Neural progenitor cell (in vitro differentiated cells): ENCODE measurements around the gene MIER2. TPM values are rescaled to one million over a fixed set of nuclear protein-coding genes. Genes with fewer than 3 reads are reported as not detected.

Experiments
- DNase-seq: peaks from one replicate; pipeline ENCODE4 v3.0.0-alpha.2; 2016; ENCODE audit warnings: low spot score
- H2AFZ ChIP-seq: fragments of 200-600 bp; sonication (generic); replicated peaks from 2 replicates; pipeline ENCODE4 v1.6.1; 2016; ENCODE audit warnings: antibody characterized with exemption
- H3F3A ChIP-seq: fragments of 200-600 bp; sonication (generic); 2 replicates; pipeline ENCODE4 v1.6.1; 2016; ENCODE audit warnings: antibody characterized with exemption, low read depth
- H3K27ac ChIP-seq: fragments of 200-600 bp; sonication (generic); 2 replicates; pipeline ENCODE4 v1.5.1; 2016; ENCODE audit warnings: mild to moderate bottlenecking
- H3K27me3 ChIP-seq: fragments of 200-600 bp; sonication (generic); 2 replicates; pipeline ENCODE4 v1.6.1; 2016; ENCODE audit warnings: mild to moderate bottlenecking, moderate library complexity
- H3K36me3 ChIP-seq: fragments of 200-600 bp; sonication (generic); 2 replicates; pipeline ENCODE4 v1.5.1; 2016
- H3K4me1 ChIP-seq: fragments of 200-600 bp; sonication (generic); 2 replicates; pipeline ENCODE4 v1.6.1; 2016; ENCODE audit warnings: mixed run types
- H3K4me2 ChIP-seq: fragments of 200-600 bp; sonication (generic); 2 replicates; pipeline ENCODE4 v1.6.1; 2016
- H3K4me3 ChIP-seq: fragments of 200-600 bp; sonication (generic); 2 replicates; pipeline ENCODE4 v1.5.1; 2016
- H3K79me2 ChIP-seq: fragments of 200-600 bp; sonication (generic); 2 replicates; pipeline ENCODE4 v1.6.1; 2016; ENCODE audit warnings: low read depth
- H3K9ac ChIP-seq: fragments of 200-600 bp; sonication (generic); 2 replicates; pipeline ENCODE4 v1.6.1; 2016
- H3K9me3 ChIP-seq: fragments of 200-600 bp; sonication (generic); 2 replicates; pipeline ENCODE4 v1.5.1; 2016; ENCODE audit warnings: low read depth
- H4K20me1 ChIP-seq: fragments of 200-600 bp; sonication (generic); 2 replicates; pipeline ENCODE4 v1.6.1; 2016; ENCODE audit warnings: low read depth
- H3K27ac Mint-ChIP-seq: 3 replicates; pipeline ENCODE4 v1.8.0; 2021; ENCODE audit warnings: mixed read lengths
- H3K27me3 Mint-ChIP-seq: 2 replicates; pipeline ENCODE4 v1.8.0; 2022; ENCODE audit warnings: low read depth, mild to moderate bottlenecking, inconsistent platforms, moderate library complexity, mixed read lengths; ENCODE audit not compliant: insufficient read depth
- H3K36me3 Mint-ChIP-seq: 3 replicates; pipeline ENCODE4 v1.8.0; 2021; ENCODE audit warnings: mixed read lengths
- H3K4me1 Mint-ChIP-seq: 3 replicates; pipeline ENCODE4 v1.8.0; 2021; ENCODE audit warnings: mixed read lengths
- H3K4me3 Mint-ChIP-seq: 3 replicates; pipeline ENCODE4 v1.8.0; 2021; ENCODE audit warnings: mild to moderate bottlenecking, moderate library complexity, mixed read lengths
- H3K9me3 Mint-ChIP-seq: 3 replicates; pipeline ENCODE4 v1.8.0; 2020; ENCODE audit warnings: mixed read lengths
- CTCF ChIP-seq: fragments of 200-600 bp; sonication (generic); IDR thresholded peaks from 2 replicates; pipeline ENCODE4 v1.5.1; 2017; ENCODE audit warnings: antibody characterized with exemption, mild to moderate bottlenecking
- EZH2 ChIP-seq: fragments of 200-600 bp; sonication (generic); IDR thresholded peaks from 2 replicates; pipeline ENCODE4 v1.6.1; 2017; ENCODE audit warnings: antibody characterized with exemption, mild to moderate bottlenecking, moderate library complexity
- EZH2phosphoT487 ChIP-seq: fragments of 200-600 bp; sonication (generic); IDR thresholded peaks from 2 replicates; pipeline ENCODE4 v1.6.1; 2017; ENCODE audit warnings: antibody characterized with exemption
- total RNA-seq: library from RNA; depleted of rRNA; stranded (reverse); fragments of >200 nt; gene quantifications from 2 replicates; pipeline ENCODE4 v1.2.3, GENCODE V29; 2015; ENCODE audit warnings: low replicate concordance

MIER2 gene
- total RNA-seq, 1 donor from 2014 or later: 12.9 TPM

GRCh38 chr19:322616-323015 lies 22.0 kb downstream of the MIER2 start:
- H3K4me1 Mint-ChIP-seq: no peaks in the 10 kb centered on the region
- no peak overlapping the region for H3K4me3 Mint-ChIP-seq
- no peaks in the 10 kb centered on the region for H3F3A ChIP-seq
- no peak overlapping the region for H3K9ac ChIP-seq
- no peak overlapping the region for H3K27ac ChIP-seq
- H2AFZ ChIP-seq: no peak overlapping the region
- DNase-seq: no peak
- no peaks in the 10 kb centered on the region for H3K36me3 ChIP-seq
- H3K9me3 Mint-ChIP-seq: peaks cover 26% of the 10 kb centered on the region
- H3K79me2 ChIP-seq: peaks cover 59% of the 10 kb centered on the region
- H3K27me3 ChIP-seq: no peaks in the 10 kb centered on the region
- H3K9me3 ChIP-seq: no peaks in the 10 kb centered on the region
- peaks cover 5% of the 10 kb centered on the region for H3K27me3 Mint-ChIP-seq
- H3K36me3 Mint-ChIP-seq: peaks cover 36% of the 10 kb centered on the region
- no peaks in the 10 kb centered on the region for H3K4me1 ChIP-seq
- TF ChIP-seq EZH2 (no peak), CTCF (no peak), EZH2phosphoT487 (no peak)
- no peak overlapping the region for H3K4me2 ChIP-seq
- H4K20me1 ChIP-seq: no peaks in the 10 kb centered on the region
- no peak overlapping the region for H3K4me3 ChIP-seq
- H3K27ac Mint-ChIP-seq: no peak overlapping the region

DNA sequence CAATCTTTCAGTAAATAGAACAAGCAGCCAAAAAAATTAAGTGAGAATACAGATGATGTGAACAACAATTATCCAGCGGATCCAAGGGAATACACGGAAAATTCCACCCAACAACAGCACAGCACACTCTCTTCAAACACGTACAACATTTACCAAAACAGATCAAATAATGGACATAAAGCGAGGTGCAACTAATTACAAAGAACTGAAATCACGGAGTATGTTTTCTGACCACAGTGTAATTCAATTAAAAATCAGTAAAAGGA lies 26.2 kb downstream of the MIER2 start:
- H3K4me3 Mint-ChIP-seq: no peak overlapping the region
- no peak overlapping the region for H2AFZ ChIP-seq
- H4K20me1 ChIP-seq: peaks cover 7% of the 10 kb centered on the region
- no peaks in the 10 kb centered on the region for H3F3A ChIP-seq
- peaks cover 27% of the 10 kb centered on the region for H3K9me3 Mint-ChIP-seq
- no peak for TF ChIP-seq EZH2
- no peak for TF ChIP-seq EZH2phosphoT487
- no peak for TF ChIP-seq CTCF
- H3K27ac Mint-ChIP-seq: no peak overlapping the region
- no peaks in the 10 kb centered on the region for H3K27me3 ChIP-seq
- H3K4me1 ChIP-seq: no peaks in the 10 kb centered on the region
- DNase-seq: no peak
- no peak overlapping the region for H3K4me2 ChIP-seq
- no peak overlapping the region for H3K9ac ChIP-seq
- peaks cover 5% of the 10 kb centered on the region for H3K27me3 Mint-ChIP-seq
- peaks cover 46% of the 10 kb centered on the region for H3K36me3 Mint-ChIP-seq
- no peaks in the 10 kb centered on the region for H3K4me1 Mint-ChIP-seq
- H3K4me3 ChIP-seq: no peak overlapping the region
- H3K9me3 ChIP-seq: no peaks in the 10 kb centered on the region
- peaks cover 72% of the 10 kb centered on the region for H3K79me2 ChIP-seq
- no peak overlapping the region for H3K27ac ChIP-seq
- H3K36me3 ChIP-seq: no peaks in the 10 kb centered on the region

DNA sequence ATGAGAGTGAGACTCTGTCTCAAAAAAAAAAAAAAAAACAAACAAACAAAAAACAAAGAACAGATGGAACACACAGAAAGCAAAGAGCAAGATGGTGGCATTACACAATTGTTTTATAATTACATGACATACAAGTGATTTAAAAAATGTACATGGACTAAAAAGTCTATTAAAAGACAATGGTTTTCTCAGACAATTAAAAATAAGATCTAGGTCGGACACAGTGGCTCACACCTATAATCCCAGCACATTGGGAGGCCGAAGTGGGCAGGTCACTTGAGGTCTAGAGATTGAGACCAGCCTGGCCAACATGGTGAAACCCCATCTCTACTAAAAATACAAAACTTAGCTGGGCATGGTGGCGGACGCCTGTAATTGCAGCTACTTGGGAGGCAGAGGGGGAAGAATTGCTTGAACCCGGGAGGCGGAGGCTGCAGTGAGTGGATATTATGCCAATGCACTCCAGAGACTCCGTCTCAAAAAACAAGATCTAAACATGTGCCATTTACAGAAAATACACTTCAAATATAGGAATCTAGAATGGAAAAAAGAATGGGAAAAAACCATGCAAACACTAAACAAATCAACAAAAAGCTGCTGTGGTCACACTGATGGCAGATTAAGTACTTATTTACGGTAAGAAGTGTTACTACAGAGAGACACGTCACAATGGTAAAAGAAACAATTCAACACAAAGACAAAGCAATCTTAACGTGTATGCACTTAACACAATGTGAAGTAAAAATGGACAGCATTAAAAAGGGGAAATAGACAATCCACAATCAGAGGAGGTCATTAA lies 26.7 kb downstream of the MIER2 start:
- Histone ChIP-seq H2AFZ (no peak overlapping the region), H3K4me2 (no peak overlapping the region), H3K4me1 (no peaks in the 10 kb centered on the region), H3F3A (no peaks in the 10 kb centered on the region), H3K36me3 (no peaks in the 10 kb centered on the region), H3K27ac (no peak overlapping the region), H3K27me3 (no peaks in the 10 kb centered on the region), H3K9ac (no peak overlapping the region), H4K20me1 (peaks cover 7% of the 10 kb centered on the region), H3K79me2 (peaks cover 66% of the 10 kb centered on the region), H3K4me3 (no peak overlapping the region), H3K9me3 (no peaks in the 10 kb centered on the region)
- Mint-ChIP-seq H3K4me3 (no peak overlapping the region), H3K9me3 (peaks cover 27% of the 10 kb centered on the region), H3K4me1 (no peaks in the 10 kb centered on the region), H3K36me3 (peaks cover 46% of the 10 kb centered on the region), H3K27ac (no peak overlapping the region), H3K27me3 (peaks cover 5% of the 10 kb centered on the region)
- TF ChIP-seq EZH2phosphoT487 (no peak), CTCF (no peak), EZH2 (no peak)
- DNase-seq: no peak
